Retinal pigment epithelial cell (primary cell): ENCODE measurements around the gene CCT5.

Experiments
- DNase-seq: peaks from one replicate; pipeline ENCODE4 v3.0.0-alpha.2; 2010; ENCODE audit warnings: low read depth
- H3K4me3 ChIP-seq: 2 replicates; pipeline ENCODE4 v1.5.1; 2011; ENCODE audit warnings: mild to moderate bottlenecking, low read length, control low read depth, moderate library complexity
- TF ChIP-seq, protein P1 (sequence below): conservative IDR thresholded peaks from 2 replicates; pipeline ENCODE4 v1.5.1; 2011; ENCODE audit warnings: low read depth, low read length, control low read depth, inconsistent platforms

Gene CCT5

DNA sequence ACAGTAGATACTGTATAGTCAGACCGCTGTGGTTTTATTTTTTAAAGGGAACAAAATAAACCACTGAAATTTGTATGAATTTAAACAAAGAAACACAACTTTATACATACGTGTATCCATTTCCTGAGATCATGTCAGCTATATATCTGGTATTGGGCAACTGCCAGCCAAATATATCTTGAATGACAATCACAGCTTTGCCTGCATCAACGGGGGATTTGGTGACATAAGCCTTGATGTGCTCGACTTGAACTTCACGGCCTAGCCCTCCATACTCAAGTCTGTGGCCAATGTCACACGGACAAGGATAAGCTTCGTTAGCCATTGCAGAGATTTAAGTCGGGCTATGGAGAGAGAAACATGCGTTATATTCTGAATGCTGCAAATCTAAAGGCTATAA, 40.4 kb downstream of the CCT5 start:
- H3K4me3 ChIP-seq: no peak overlapping the region
- TF ChIP-seq, protein P1, sequence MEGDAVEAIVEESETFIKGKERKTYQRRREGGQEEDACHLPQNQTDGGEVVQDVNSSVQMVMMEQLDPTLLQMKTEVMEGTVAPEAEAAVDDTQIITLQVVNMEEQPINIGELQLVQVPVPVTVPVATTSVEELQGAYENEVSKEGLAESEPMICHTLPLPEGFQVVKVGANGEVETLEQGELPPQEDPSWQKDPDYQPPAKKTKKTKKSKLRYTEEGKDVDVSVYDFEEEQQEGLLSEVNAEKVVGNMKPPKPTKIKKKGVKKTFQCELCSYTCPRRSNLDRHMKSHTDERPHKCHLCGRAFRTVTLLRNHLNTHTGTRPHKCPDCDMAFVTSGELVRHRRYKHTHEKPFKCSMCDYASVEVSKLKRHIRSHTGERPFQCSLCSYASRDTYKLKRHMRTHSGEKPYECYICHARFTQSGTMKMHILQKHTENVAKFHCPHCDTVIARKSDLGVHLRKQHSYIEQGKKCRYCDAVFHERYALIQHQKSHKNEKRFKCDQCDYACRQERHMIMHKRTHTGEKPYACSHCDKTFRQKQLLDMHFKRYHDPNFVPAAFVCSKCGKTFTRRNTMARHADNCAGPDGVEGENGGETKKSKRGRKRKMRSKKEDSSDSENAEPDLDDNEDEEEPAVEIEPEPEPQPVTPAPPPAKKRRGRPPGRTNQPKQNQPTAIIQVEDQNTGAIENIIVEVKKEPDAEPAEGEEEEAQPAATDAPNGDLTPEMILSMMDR: no peak
- DNase-seq: no peak

DNA sequence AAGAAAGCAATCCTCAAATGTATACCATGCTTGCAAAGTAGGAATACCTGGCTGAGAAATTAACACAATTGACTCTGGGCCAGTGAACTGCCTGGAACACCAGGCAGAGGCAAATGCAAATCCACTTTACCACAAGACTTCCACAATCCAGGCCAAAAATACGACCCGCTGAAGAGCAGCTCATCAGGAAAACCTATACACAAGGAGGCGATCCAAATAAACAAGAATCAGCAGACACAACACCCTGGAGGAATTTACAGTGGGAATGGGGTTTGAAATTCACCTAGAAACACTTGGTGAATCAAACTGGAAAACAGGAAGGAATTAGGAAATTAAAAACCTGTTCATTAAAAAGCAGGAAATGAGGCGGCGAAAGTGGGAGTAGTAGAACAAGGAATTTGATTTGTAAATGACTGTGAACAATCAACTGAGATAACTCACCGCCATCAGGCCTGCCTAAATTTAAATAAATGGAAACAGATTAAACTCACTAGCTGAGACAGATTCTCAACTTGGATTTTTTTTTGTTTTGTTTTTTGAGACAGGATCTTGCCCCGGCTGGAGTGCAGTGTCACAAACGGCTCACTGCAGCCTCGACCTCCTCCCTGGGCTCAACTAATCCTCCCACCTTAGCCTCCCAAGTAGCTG, 41.7 kb downstream of the CCT5 start:
- TF ChIP-seq, protein P1: no peak
- DNase-seq: no peak

DNA sequence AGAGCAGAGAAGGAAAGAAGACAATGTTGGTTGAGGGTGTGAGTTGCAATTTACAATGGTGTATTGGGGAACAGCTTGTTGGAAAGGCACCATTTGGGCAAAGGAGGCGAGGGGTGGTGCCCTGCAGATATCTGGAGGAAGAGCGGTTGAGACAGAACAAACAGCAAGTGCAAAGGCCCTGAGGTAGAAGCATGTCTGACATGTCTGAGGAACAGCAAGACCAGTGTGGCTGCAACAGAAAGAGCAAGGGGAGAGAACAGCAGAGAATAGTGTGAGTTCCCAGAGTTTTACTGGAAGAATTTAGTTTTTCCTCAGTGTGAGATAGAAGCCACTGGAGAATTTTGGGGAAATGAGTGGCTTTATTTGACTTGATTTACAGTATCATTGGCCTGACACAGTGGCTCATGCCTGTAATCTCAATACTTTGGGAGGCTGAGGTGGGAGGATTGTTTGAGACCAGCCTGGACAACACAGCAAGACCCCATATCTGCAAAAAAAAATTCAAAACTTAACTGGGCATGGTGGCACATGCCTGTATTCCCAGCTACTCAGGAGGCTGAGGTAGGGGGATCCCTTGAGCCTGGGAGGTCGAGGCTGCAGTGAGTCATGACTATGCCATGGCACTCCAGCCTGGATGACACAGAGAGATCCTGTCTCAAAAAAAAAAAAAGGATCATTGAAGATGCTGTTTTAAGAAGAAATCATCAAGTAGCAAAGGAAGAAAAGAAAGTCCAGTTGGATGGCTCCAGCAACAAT, 44.0 kb downstream of the CCT5 start:
- no peak overlapping the region for H3K4me3 ChIP-seq
- DNase-seq: no peak
- TF ChIP-seq, protein P1: no peak

More for the DNA sequence above, 41.7 kb downstream of the CCT5 start:
- no peak overlapping the region for H3K4me3 ChIP-seq

DNA sequence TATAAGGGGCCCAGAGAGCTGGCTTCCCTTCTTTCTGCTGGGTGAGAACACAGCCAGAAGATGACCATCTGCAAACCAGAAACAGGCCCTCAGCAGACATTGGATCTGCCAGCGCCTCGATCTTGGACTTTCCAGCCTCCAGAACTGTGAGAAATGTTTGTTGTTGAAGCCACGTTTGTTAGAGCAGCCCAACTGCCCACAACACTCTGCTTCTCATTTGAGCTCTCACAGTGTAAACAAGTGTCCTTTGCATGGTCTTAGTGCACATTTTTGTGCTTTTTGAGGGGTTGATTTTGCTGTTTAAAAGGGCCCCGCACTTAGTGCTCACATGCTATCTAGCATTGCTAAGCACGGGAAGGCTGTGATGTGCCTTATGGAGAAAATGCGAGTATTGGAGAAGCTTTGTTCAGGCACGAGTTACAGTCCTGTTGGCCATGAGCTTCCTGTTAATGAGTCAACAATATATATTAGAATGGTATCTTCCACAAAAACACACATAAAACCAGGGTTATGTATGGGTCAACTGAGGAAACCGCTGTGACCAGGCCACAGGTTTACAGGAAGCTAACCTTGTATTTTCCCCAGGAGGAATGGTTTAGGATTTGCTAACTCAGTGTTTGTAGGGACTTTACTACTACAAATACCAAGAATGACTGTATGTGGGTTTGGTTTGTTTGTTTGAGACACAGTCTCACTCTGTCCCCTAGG, 45.7 kb downstream of the CCT5 start:
- no peak overlapping the region for H3K4me3 ChIP-seq
- TF ChIP-seq, protein P1: no peak
- no peak for DNase-seq

DNA sequence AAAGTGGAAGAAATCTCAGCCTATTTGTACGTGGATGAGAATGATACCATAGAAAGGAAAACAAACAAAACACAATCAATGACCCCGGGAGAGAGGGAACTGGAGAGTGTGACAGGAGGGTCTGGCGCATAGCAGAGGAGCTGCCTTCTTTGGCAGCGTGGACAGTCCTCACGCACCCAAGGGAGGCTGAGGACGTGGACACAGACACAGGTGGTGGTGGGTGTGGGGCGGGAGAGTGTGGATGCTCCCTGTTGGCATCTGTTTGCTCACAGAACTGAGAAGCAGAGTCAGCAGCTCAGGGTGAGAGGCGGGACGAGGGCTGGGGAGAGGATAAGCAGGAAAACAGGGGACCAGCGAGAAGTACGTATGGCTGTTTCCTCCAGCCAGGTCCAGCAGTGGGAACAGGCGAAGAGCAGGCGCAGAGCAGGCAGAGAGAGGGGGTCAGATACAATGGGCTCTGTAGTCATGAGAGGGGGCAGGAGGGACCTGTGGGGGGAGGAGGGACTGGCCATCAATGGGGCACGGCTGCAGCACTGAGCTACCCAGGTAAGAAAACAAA, 47.6 kb downstream of the CCT5 start:
- H3K4me3 ChIP-seq: no peak overlapping the region
- TF ChIP-seq, protein P1: no peak
- no peak for DNase-seq

DNA sequence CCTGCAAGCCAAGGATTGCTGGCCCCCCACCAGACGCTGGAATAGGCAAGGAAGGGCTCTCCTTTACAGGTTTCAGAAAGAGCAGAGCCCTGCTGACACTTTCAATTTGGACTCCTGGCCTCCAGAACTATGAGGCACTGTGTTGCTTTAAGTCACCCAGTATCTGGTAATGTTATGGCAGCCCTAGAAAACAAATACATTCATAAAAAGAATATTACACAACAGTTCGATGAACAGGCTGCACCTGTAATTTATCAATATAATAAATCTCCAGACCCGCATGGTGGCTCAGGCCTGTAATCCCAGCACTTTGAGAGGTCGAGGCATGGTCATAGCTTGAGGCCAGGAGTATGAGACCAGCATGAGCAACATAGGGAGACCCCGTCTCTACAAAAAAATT, 50.2 kb downstream of the CCT5 start:
- no peak overlapping the region for H3K4me3 ChIP-seq
- no peak for DNase-seq
- TF ChIP-seq, protein P1: no peak
